Pancreas (tissue), 10 donors: ENCODE data around the gene SCN1A. TPM values are rescaled to one million over a fixed set of nuclear protein-coding genes. Genes with fewer than 3 reads are reported as not detected.

Experiments used
- ATAC-seq, 4 donors: fragments of 200-7000 bp; cut with Tn5 transposase; one replicate each; pipeline versions ENCODE4 v1.8.0 to v1.9.1; 2020; ENCODE audit warnings: mild to moderate bottlenecking in 4 of 4, moderate library complexity in 4 of 4
- DNase-seq, 6 donors: peaks; one replicate each; pipeline ENCODE4 v3.0.0-alpha.2; 2020
- FAIRE-seq: peaks from 2 replicates; lab custom pipeline; 2012; peaks lifted over from hg19 to GRCh38; lab: Jason Lieb, UNC
- H3K27ac ChIP-seq, 4 donors: fragments of 200-600 bp; sonication (generic); 1 replicate in 3 of 4; 2 replicates in 1 of 4; pipeline versions ENCODE4 v1.5.0 to v1.8.0; 2020
- H3K27me3 ChIP-seq, 4 donors: fragments of 200-600 bp; one replicate each; pipeline ENCODE4 v1.8.0; 2021
- H3K36me3 ChIP-seq, 3 donors: fragments of 200-600 bp; sonication (generic) in 1 of 3; one replicate each; pipeline versions ENCODE4 v1.5.0 to v1.8.0; 2020 to 2021
- H3K4me1 ChIP-seq, 3 donors: fragments of 200-600 bp; one replicate each; pipeline ENCODE4 v1.8.0; 2021
- H3K4me3 ChIP-seq, 4 donors: fragments of 200-600 bp; sonication (generic) in 2 of 4; one replicate each; pipeline versions ENCODE4 v1.5.0 to v1.8.0; 2020 to 2021
- H3K9me3 ChIP-seq, 4 donors: fragments of 200-600 bp; one replicate each; pipeline ENCODE4 v1.8.0; 2021
- CTCF ChIP-seq, 4 donors: fragments of 200-600 bp; sonication (generic) in 3 of 4; IDR thresholded peaks; one replicate each; pipeline versions ENCODE4 v1.5.0 to v1.8.0; 2021; ENCODE audit warnings: antibody characterized with exemption in 4 of 4
- WGBS, 2 donors: extraction: QIAGEN DNeasy Blood & Tissue Kit; methylation state at CpG; one replicate each; pipeline ENCODE4 v1.1.7; 2013; 5-methylcytosine and 5-hydroxymethylcytosine counted together
- intact Hi-C, 3 donors: fragments of 100-400 bp; cut with DNase I; formaldehyde crosslinking; loops; one replicate each; pipeline versions ENCODE4 v1.11.1 to v1.14.2; 2022
- polyA plus RNA-seq, 2 donors: library from polyadenylated mRNA; stranded (reverse); fragments of 200-250 nt; gene quantifications; one replicate each; pipeline ENCODE4 v1.2.3, GENCODE V29; 2013
- total RNA-seq, 6 donors: library from RNA; stranded (reverse); fragmentation: NEBNext Ultra II Directional in 4 of 6; extraction: Animal tissue kit (Norgen Biotek cat#: 25700) in 4 of 6; gene quantifications; one replicate each; pipeline versions ENCODE4 v1.2.1 to v1.2.4, GENCODE V29; 2021 to 2023
- donor health status: healthy with polysubstance abuse.
- donor health status: DM: no; HTN: no; CAD: no; lungs with moderate emphysema.
- donor health status: DM: no; HTN: no; CAD: no.
- donor health status: control.
- donor health status: control.
- donor health status: Bipolar disorder and iron deficiency.
- donor health status: DM: yes; HTN: yes; CAD: no.
- donor health status: DM: no; HTN: no; CAD: no.
- donor health status: DM: no; HTN: no; CAD: no.
- donor health status: DM: yes; HTN: yes; CAD: no.

SCN1A gene
- total and polyA plus RNA-seq, 8 donors: 0.03 to 0.43 (median 0.05) TPM; not detected in 2

DNA sequence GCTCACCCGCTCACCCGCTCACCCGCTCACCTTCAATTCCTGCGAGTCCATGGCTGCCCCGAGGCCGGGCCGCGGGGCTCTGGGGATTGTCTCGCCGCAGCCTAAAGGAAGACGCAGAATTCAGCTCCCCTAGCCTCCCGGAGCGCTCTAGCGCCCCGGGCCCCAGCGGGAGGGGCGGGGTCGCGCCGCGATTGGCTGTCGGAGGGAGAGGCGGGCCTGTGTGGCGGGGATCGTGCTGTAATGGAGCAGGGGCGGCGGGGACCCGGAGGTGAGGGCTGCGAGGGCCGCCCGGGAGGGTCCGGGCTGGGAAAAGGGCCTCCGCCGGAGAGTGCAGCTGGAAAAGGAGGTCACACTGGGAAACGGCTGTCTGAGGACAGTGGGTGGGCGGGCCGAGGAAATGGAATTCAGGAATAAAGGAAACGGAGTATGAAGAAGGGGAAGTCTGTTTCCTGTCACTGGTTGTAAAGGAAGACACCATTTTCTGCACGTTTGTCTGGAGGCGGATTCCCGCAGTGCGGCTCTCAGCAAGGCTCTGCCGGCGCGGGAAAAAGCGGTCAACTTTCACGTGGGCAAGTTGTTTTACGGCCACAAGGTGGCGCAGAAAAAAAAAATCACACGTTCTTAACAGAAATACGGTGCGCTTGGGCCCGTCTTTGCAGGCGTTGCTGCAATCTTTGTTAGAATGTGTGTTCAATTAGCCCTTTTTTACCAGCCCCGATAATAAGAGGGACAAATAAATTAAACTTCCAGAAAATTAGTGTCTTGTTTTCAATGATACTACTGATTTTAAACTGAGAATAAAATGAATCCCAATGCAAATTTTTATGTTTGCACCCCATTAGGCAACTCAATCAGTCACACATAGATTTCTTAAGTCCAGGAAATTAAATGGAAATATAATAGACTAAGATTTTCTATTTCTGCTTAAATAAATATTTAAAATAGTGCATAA lies 173.9 kb downstream of the SCN1A start, which contains the start of gene TTC21B:
TSS of gene TTC21B (minus strand) at position 122 of the 952 bp plus-strand sequence. CDS start at position 51, 71 bp downstream.
- ATAC-seq (peak; percentile 97 to 99 (median 98)), DNase-seq (peak; percentile 95 to 97 (median 96)), FAIRE-seq (peak; percentile 75)
- TF ChIP-seq CTCF (IDR thresholded peaks at IDR 0.05): peak; percentile 62 to 86 (median 73)
- no peaks in the 10 kb centered on the region for H3K27me3 ChIP-seq
- no peaks in the 10 kb centered on the region for H3K36me3 ChIP-seq
- peaks cover 0 to 26% (median 12%) of the 10 kb centered on the region in 3 donors for H3K4me1 ChIP-seq
- peak within 1 kb of the TSS; percentile 80 to 92 (median 86) for H3K27ac ChIP-seq
- no peaks in the 10 kb centered on the region for H3K9me3 ChIP-seq
- WGBS, 2 donors: 0 to 1% methylated on average over 47 to 55 of the region's 55 CpGs
- peak within 1 kb of the TSS; percentile 42 to 70 (median 58) for H3K4me3 ChIP-seq
- intact Hi-C loops: loop anchor here in 2 of 3 donors (10.0 kb wide), 1 partner anchor 171 kb away; the partner anchor contains the start of gene SCN1A (in 2 of the 2)

GRCh38 chr2:165953306-165953654 lies 174.5 kb downstream of the SCN1A start:
- Histone ChIP-seq H3K36me3 (no peaks in the 10 kb centered on the region), H3K27me3 (no peaks in the 10 kb centered on the region), H3K9me3 (no peaks in the 10 kb centered on the region), H3K4me3 (peak overlapping the region; percentile 42 to 70 (median 58)), H3K4me1 (peaks cover 0 to 26% (median 12%) of the 10 kb centered on the region in 3 donors), H3K27ac (peak overlapping the region; percentile 80 to 92 (median 86))
- intact Hi-C loops: loop anchor here in 2 of 3 donors (10.0 kb wide), 1 partner anchor 172 kb away; the partner anchor contains the start of gene SCN1A (in 2 of the 2)
- peak; percentile 49 to 74 (median 65) for ATAC-seq
- no peak for DNase-seq
- no peak for TF ChIP-seq CTCF (IDR thresholded peaks at IDR 0.05)
- FAIRE-seq: no peak
- 0% methylated on average over 14 to 24 of the region's 24 CpGs for WGBS, 2 donors

- DNase-seq: no peak
- ATAC-seq: peak in 1 of 4 donors; percentile 2
- peaks cover 0 to under 1% (median 0%) of the 10 kb centered on the region in 3 donors for H3K36me3 ChIP-seq
- H3K4me1 ChIP-seq: peaks cover 0 to 26% (median 12%) of the 10 kb centered on the region in 3 donors
- no peaks in the 10 kb centered on the region for H3K27me3 ChIP-seq
- FAIRE-seq: no peak
- peak overlapping the region; percentile 42 to 70 (median 58) for H3K4me3 ChIP-seq
- H3K27ac ChIP-seq: peak overlapping the region in 3 of 4 donors; percentile 83 to 92 (median 88)
- no peaks in the 10 kb centered on the region for H3K9me3 ChIP-seq
- intact Hi-C loops: loop anchor here in 2 of 3 donors (10.0 kb wide), 1 partner anchor 172 kb away; the partner anchor contains the start of gene SCN1A (in 2 of the 2)
- TF ChIP-seq CTCF (IDR thresholded peaks at IDR 0.05): no peak
- WGBS, 2 donors: 2 to 3% methylated on average over 4 of the region's 4 CpGs
Observed at GRCh38 chr2:165952741-165953211, 175.0 kb downstream of the SCN1A start.

GRCh38 chr2:165952085-165952484 lies 175.7 kb downstream of the SCN1A start:
- H3K27ac ChIP-seq: no peak overlapping the region
- intact Hi-C loops: loop anchor here in 2 of 3 donors (10.0 kb wide), 1 partner anchor 173 kb away; the partner anchor contains the start of gene SCN1A (in 2 of the 2)
- ATAC-seq (no peak), DNase-seq (no peak), FAIRE-seq (no peak)
- 0% methylated on average over 1 of the region's 1 CpG for WGBS, 2 donors
- peaks cover 0 to 26% (median 12%) of the 10 kb centered on the region in 3 donors for H3K4me1 ChIP-seq
- TF ChIP-seq CTCF (IDR thresholded peaks at IDR 0.05): no peak
- peaks cover 0 to 3% (median 0%) of the 10 kb centered on the region in 3 donors for H3K36me3 ChIP-seq
- H3K27me3 ChIP-seq: no peaks in the 10 kb centered on the region
- no peak overlapping the region for H3K4me3 ChIP-seq
- no peaks in the 10 kb centered on the region for H3K9me3 ChIP-seq
